MCF 10A (cell line): ENCODE results near the gene HPGDS. TPM values are rescaled to one million over a fixed set of nuclear protein-coding genes. Genes with fewer than 3 reads are reported as not detected.

Experiments used
- BruUV-seq: library from RNA; stranded (reverse); fragments of 400-500 nt; replicated peaks from 2 replicates; lab custom pipeline; 2021; lab: Mats Ljungman, UMichigan
- CTCF ChIA-PET: fragments of 300-600 bp; sonication (Branson Sonifier 250); formaldehyde crosslinking; extraction: SDS; loops from one replicate; lab custom pipeline; 2021; ENCODE audit warnings: antibody characterized with exemption, inconsistent platforms; lab: Yijun Ruan, JAX
- POLR2A ChIA-PET: fragments of 300-600, 350-650 bp; sonication (Branson Sonifier 250); formaldehyde crosslinking; extraction: SDS; loops from one replicate; lab custom pipeline; 2020; ENCODE audit warnings: antibody characterized with exemption, inconsistent platforms; lab: Yijun Ruan, JAX
- DNase-seq: peaks from one replicate; pipeline ENCODE4 v3.0.0-alpha.2; 2018; ENCODE audit not compliant: unreplicated experiment
- H3K27ac Mint-ChIP-seq: one replicate; pipeline ENCODE4 v1.8.0; 2022; ENCODE audit warnings: mild to moderate bottlenecking, low read depth, mixed read lengths; ENCODE audit not compliant: unreplicated experiment
- H3K27me3 Mint-ChIP-seq: one replicate; pipeline ENCODE4 v1.8.0; 2022; ENCODE audit warnings: mixed read lengths; ENCODE audit not compliant: insufficient read depth, unreplicated experiment
- H3K36me3 Mint-ChIP-seq: one replicate; pipeline ENCODE4 v1.8.0; 2022; ENCODE audit warnings: mild to moderate bottlenecking, moderate library complexity, mixed read lengths; ENCODE audit not compliant: insufficient read depth, unreplicated experiment
- H3K4me1 Mint-ChIP-seq: one replicate; pipeline ENCODE4 v1.8.0; 2022; ENCODE audit warnings: mixed read lengths; ENCODE audit not compliant: insufficient read depth, unreplicated experiment
- H3K4me3 Mint-ChIP-seq: one replicate; pipeline ENCODE4 v1.8.0; 2022; ENCODE audit warnings: mild to moderate bottlenecking, moderate library complexity, mixed read lengths; ENCODE audit not compliant: unreplicated experiment
- H3K9me3 Mint-ChIP-seq: one replicate; pipeline ENCODE4 v1.8.0; 2022; ENCODE audit warnings: mixed read lengths; ENCODE audit not compliant: unreplicated experiment
- CTCF ChIP-seq: fragments of 200-600 bp; IDR thresholded peaks from one replicate; pipeline ENCODE4 v1.8.0; 2022; ENCODE audit warnings: antibody characterized with exemption, mild to moderate bottlenecking; ENCODE audit not compliant: unreplicated experiment
- intact Hi-C: fragments of 100-400 bp; cut with micrococcal nuclease; formaldehyde crosslinking; loops from 2 replicates; pipeline ENCODE4 v1.14.1; 2022
- total RNA-seq: library from RNA; stranded (reverse); gene quantifications from 2 replicates; pipeline ENCODE4 v1.2.3, GENCODE V29; 2022

Gene HPGDS
- total RNA-seq, 1 experiment from 2014 or later, result not detected

- no peak for DNase-seq
These were observed 35.3 kb downstream of the HPGDS start for GRCh38 chr4:94307231-94307871.

GRCh38 chr4:94306713-94307112 is 35.9 kb downstream of the HPGDS start:
- no peaks in the 10 kb centered on the region for H3K36me3 Mint-ChIP-seq
- ChIA-PET CTCF (interaction anchor here (0.6 to 9.2 kb wide), 7 partner anchors 11 to 101 kb away, joined by 3 to 87 read pairs (median 7); no protein-coding TSS in a partner anchor), POLR2A (interaction anchor here (0.6 kb wide), 1 partner anchor 290 kb away, joined by 4 read pairs; no protein-coding TSS in a partner anchor)
- H3K9me3 Mint-ChIP-seq, result no peaks in the 10 kb centered on the region
- BruUV-seq, result no TSS peak
- intact Hi-C loops, result loop anchor here (10.0 kb wide), 2 partner anchors 428 to 808 kb away; no protein-coding TSS in a partner anchor
- H3K27me3 Mint-ChIP-seq, result no peaks in the 10 kb centered on the region
- no peak overlapping the region for H3K4me3 Mint-ChIP-seq
- DNase-seq, result no peak
- no peak overlapping the region for H3K27ac Mint-ChIP-seq
- TF ChIP-seq CTCF, result no peak
- H3K4me1 Mint-ChIP-seq, result peaks cover 4% of the 10 kb centered on the region

More at GRCh38 chr4:94307231-94307871, 35.3 kb downstream of the HPGDS start:
- Mint-ChIP-seq H3K27ac (peak overlapping the region; percentile 68), H3K36me3 (no peaks in the 10 kb centered on the region), H3K27me3 (no peaks in the 10 kb centered on the region), H3K9me3 (no peaks in the 10 kb centered on the region), H3K4me1 (peaks cover 4% of the 10 kb centered on the region), H3K4me3 (no peak overlapping the region)
- POLR2A ChIA-PET, result no interaction called here
- TF ChIP-seq CTCF, result no peak
- intact Hi-C loops, result loop anchor here (10.0 kb wide), 2 partner anchors 427 to 807 kb away; no protein-coding TSS in a partner anchor
- BruUV-seq, result no TSS peak
- CTCF ChIA-PET, result interaction anchor here (0.6 to 9.2 kb wide), 3 partner anchors 26 to 82 kb away, joined by 3 to 87 read pairs (median 7); no protein-coding TSS in a partner anchor

GRCh38 chr4:94305466-94306225 is 37.0 kb downstream of the HPGDS start:
- POLR2A ChIA-PET, result interaction anchor here (0.6 to 0.8 kb wide), 2 partner anchors 87 to 95 kb away, joined by 3 to 4 read pairs; no protein-coding TSS in a partner anchor
- H3K27me3 Mint-ChIP-seq, result no peaks in the 10 kb centered on the region

More at GRCh38 chr4:94305466-94306225, 37.0 kb downstream of the HPGDS start:
- DNase-seq, result no peak
- H3K4me1 Mint-ChIP-seq, result peaks cover 4% of the 10 kb centered on the region
- intact Hi-C loops, result loop anchor here (10.0 kb wide), 2 partner anchors 429 to 809 kb away; no protein-coding TSS in a partner anchor
- BruUV-seq, result no TSS peak
- no peak overlapping the region for H3K4me3 Mint-ChIP-seq
- H3K9me3 Mint-ChIP-seq, result no peaks in the 10 kb centered on the region
- CTCF ChIA-PET, result interaction anchor here (0.7 to 9.2 kb wide), 14 partner anchors 9 to 148 kb away, joined by 3 to 87 read pairs (median 6); no protein-coding TSS in a partner anchor
- H3K27ac Mint-ChIP-seq, result no peak overlapping the region
- no peaks in the 10 kb centered on the region for H3K36me3 Mint-ChIP-seq
- no peak for TF ChIP-seq CTCF
